ENCODE data around the gene TNFRSF8.

TNFRSF8 gene

DNA sequence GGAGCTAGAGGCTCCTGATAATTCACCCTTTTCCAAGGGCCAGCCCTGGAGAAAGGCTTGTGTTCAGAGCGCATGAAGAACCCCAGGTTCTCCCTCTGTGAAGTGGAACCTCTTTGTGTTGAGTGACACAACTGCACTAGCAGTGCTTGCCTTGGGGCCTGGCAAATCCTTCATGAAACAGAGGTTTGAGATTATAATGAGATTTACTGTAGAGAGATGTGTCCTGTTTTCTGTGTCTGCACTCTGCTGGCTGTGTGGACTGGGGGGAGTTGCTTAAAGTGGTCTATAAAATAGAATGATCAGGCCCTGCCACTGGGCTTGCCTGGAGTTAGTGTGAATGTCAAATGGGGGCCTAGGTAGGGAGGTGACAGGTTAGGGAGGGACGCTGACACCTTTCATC is 92.2 kb downstream of the TNFRSF8 start:
- no peak overlapping the region for H3K27ac ChIP-seq
- TF ChIP-seq, protein P1, sequence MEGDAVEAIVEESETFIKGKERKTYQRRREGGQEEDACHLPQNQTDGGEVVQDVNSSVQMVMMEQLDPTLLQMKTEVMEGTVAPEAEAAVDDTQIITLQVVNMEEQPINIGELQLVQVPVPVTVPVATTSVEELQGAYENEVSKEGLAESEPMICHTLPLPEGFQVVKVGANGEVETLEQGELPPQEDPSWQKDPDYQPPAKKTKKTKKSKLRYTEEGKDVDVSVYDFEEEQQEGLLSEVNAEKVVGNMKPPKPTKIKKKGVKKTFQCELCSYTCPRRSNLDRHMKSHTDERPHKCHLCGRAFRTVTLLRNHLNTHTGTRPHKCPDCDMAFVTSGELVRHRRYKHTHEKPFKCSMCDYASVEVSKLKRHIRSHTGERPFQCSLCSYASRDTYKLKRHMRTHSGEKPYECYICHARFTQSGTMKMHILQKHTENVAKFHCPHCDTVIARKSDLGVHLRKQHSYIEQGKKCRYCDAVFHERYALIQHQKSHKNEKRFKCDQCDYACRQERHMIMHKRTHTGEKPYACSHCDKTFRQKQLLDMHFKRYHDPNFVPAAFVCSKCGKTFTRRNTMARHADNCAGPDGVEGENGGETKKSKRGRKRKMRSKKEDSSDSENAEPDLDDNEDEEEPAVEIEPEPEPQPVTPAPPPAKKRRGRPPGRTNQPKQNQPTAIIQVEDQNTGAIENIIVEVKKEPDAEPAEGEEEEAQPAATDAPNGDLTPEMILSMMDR (conservative IDR thresholded peaks at IDR 0.05; ENCODE audit: low read depth), result no peak
- DNase-seq (ENCODE audit: low spot score), result no peak
- ChIA-PET POLR2A (ENCODE audit: low non-redundant PET) (no interaction called here), CTCF (no interaction called here)

DNA sequence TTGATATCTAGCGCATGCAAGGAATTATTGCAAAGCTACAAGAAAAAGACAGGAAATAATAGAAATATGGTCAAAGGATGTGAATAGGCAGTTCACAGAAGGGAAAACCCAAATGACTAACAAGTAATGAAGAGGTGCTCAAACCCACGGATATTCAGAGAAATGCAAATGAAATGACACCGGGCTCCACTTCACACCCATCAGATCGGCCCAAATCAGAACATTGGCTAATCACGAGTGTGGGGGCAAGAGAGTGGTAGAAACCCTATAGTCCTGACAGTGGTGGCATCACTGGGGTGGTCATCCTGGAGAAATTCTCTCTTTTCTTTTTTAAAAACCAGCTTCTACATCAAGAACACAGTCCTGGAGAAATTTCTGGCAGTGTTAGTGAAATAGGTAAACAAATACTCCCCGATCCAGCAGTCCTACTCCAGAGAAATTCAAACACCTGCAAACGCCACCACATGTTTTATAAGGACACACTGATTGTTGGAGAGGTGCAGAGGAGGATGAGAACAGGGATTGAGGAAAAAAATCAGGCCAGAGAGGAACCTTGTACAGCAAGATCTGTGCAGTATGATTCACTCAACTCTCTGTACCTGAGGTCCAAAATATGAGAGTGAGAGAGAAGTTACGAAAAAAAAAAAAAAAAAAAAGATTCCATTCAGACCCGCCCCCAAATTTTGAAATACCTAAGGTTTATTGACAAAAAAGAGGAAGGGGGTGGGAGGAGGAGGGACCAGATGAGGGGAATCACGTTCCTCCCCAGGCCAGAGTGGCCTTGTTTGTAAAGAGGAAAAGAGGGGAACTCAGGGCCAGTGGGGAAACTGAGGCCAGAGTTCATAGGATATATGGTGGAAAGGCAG is 94.5 kb downstream of the TNFRSF8 start:
- no peak overlapping the region for H3K27ac ChIP-seq
- DNase-seq (ENCODE audit: low spot score), result no peak
- POLR2A ChIA-PET (ENCODE audit: low non-redundant PET), result interaction anchor here (0.6 kb wide), 1 partner anchor 304 kb away, joined by 4 read pairs; no protein-coding TSS in a partner anchor

DNA sequence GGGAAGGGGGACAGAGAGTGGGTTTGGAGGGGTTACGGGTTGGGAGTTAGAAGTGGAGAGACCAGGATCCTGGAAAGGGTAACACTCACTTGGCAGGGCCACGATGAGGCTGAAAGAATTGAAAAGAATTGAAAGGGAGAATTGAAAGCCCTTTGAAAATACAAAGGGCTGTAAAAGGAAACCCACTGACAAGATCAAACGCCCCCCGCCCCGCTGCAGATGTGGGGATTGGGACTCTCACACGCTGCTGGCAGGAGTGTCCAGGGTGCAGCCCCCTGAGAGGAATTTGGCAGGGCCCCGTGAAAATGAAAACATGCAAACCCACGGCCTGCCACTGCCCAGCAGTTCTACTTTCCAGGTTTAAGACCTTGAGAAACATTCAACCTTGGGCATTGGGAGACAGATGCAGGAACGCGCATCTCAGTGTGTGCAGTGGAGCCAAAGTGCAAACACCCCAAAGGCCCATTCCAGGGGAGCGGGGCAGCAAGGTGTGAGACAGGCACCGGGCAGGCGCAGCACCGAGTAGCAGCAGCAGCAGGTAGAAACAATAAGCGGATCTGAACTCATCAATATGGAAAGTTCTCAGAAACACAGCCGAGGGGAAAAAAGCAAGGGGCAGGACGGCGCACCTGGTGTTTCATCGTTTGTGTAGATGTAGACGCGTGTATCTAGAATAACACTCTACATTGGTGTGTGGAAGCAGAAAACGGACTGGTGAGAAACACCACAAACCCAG is 95.4 kb downstream of the TNFRSF8 start:
- DNase-seq (ENCODE audit: low spot score), result no peak
- ChIA-PET CTCF (no interaction called here), POLR2A (ENCODE audit: low non-redundant PET) (interaction anchor here (0.6 kb wide), 1 partner anchor 305 kb away, joined by 4 read pairs; no protein-coding TSS in a partner anchor)
- TF ChIP-seq, protein P1 (conservative IDR thresholded peaks at IDR 0.05; ENCODE audit: low read depth), result no peak
- no peak overlapping the region for H3K27ac ChIP-seq

More for the DNA sequence above, 94.5 kb downstream of the TNFRSF8 start:
- CTCF ChIA-PET, result interaction anchor here (0.6 kb wide), 2 partner anchors 10 to 16 kb away, joined by 3 to 4 read pairs; no protein-coding TSS in a partner anchor
- TF ChIP-seq, protein P1 (conservative IDR thresholded peaks at IDR 0.05; ENCODE audit: low read depth), result no peak

DNA sequence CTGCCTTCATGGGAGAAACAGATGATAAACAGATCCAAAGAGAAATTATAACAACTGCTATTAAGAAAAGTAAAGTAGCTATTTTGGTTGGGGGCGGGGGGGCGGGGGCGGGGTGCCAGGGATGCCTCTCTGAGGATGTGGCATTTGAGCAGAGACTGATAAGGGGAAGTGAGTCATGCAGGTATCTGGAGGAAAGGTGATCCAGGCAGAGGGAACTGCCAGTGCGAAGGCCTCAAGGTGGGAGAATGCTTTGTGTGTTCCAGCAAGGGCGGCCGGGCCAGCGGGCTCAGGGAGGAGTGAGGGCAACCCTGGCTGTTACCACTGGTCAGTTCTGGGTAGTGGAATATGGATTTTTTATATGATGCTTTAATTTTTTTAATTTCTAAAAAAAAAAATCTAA is 96.7 kb downstream of the TNFRSF8 start:
- peak overlapping the region; percentile 72; the same call in 1 of the 2 replicates for H3K27ac ChIP-seq
- CTCF ChIA-PET, result no interaction called here

DNA sequence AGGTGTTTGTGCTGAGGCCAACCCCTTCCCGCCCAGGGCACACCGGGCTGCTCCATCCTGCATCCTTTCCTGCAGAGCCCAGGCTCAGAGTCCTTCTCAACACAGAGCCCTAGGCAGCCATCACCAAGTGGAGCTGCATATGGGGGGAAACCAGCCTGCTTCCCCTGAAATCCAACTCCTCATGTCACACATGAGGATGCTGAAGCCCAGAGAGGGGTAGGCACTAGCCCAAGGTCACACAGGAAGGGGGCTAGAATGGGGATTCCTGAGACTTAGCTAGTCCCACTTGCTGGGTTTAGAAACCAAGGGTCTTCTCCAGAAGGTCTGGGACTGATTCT is 98.2 kb downstream of the TNFRSF8 start:
- no peak for DNase-seq (ENCODE audit: low spot score)
- ChIA-PET POLR2A (ENCODE audit: low non-redundant PET) (no interaction called here), CTCF (interaction anchor here (1.4 kb wide), 1 partner anchor 36 kb away, joined by 5 read pairs; no protein-coding TSS in a partner anchor)
- peak overlapping the region; percentile 72 for H3K27ac ChIP-seq
- TF ChIP-seq, protein P1 (conservative IDR thresholded peaks at IDR 0.05; ENCODE audit: low read depth), result no peak

More for the DNA sequence above, 96.7 kb downstream of the TNFRSF8 start:
- TF ChIP-seq, protein P1 (conservative IDR thresholded peaks at IDR 0.05; ENCODE audit: low read depth), result no peak
- peak; percentile 45 for DNase-seq (ENCODE audit: low spot score)
- POLR2A ChIA-PET (ENCODE audit: low non-redundant PET), result no interaction called here

DNA sequence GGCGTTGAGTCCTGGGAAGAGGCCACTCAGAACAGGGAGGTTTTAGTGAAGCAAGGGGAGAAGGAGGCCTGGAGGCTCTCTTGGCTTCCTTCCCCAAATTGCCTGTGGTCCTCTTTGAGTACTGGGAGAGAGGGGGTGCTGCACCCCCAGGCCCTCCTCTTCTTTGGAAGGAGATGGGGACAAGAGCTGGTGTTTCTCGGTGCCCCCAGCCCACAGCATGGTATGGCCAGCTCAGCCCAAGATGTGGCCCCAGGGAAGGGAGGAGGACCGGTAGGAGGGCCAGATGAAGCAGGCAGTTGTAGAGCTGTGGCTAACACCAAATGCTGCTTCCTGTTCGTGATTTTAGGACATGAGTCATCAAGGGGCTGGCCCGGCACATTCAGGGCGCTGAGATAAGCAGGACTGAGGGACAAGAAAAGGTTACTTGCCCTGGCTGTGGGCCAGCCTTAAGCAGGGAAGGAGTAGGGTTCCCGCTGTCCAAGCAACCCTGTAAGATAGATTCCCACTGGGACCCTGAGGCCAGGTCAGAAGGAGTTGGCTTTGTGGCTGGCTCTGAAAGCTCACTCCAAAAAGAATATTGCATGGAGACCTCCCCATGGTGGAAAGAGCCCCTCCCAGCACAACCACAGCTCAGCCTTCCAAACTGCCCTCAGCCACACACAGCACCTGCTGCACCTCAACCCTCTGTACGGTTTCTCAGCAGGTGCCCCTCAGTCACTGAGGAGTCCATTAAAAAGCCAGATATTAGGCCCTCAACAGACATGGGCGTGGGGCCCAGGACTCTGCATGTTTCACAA is 98.8 kb downstream of the TNFRSF8 start:
- peak; percentile 82 for DNase-seq (ENCODE audit: low spot score)
- POLR2A ChIA-PET (ENCODE audit: low non-redundant PET), result no interaction called here
- TF ChIP-seq, protein P1 (conservative IDR thresholded peaks at IDR 0.05; ENCODE audit: low read depth), result no peak
- CTCF ChIA-PET, result interaction anchor here (1.0 to 1.4 kb wide), 2 partner anchors 16 to 37 kb away, joined by 5 to 7 read pairs; no protein-coding TSS in a partner anchor
- peak overlapping the region; percentile 72 for H3K27ac ChIP-seq

Data from RWPE1 (cell line).